GM19438 (cell line): ENCODE results near the gene RABGAP1.

Experiments used
- ATAC-seq: cut with Tn5 transposase; IDR thresholded peaks from one replicate; pipeline ENCODE4 v1.9.1; 2021; ENCODE audit warnings: low read depth; ENCODE audit not compliant: unreplicated experiment

Gene RABGAP1

GRCh38 chr9:123043081-123043939 lies 102.5 kb downstream of the RABGAP1 start:
- no peak for ATAC-seq

- no peak for ATAC-seq
These were observed 103.8 kb downstream of the RABGAP1 start for GRCh38 chr9:123044586-123044985.

- ATAC-seq = no peak
These were observed 105.8 kb downstream of the RABGAP1 start for GRCh38 chr9:123046406-123047195.

GRCh38 chr9:123048748-123049147 lies 107.9 kb downstream of the RABGAP1 start:
- no peak for ATAC-seq

- no peak for ATAC-seq
These were observed 108.9 kb downstream of the RABGAP1 start for GRCh38 chr9:123049589-123050222.

- ATAC-seq = no peak
These were observed 112.2 kb downstream of the RABGAP1 start for GRCh38 chr9:123053046-123053445.

GRCh38 chr9:123053711-123054110 lies 112.9 kb downstream of the RABGAP1 start:
- no peak for ATAC-seq

GRCh38 chr9:123058834-123059233 lies 118.0 kb downstream of the RABGAP1 start:
- no peak for ATAC-seq

GRCh38 chr9:123059472-123060220 lies 118.8 kb downstream of the RABGAP1 start:
- no peak for ATAC-seq

GRCh38 chr9:123061216-123061615 lies 120.4 kb downstream of the RABGAP1 start:
- ATAC-seq = no peak

- no peak for ATAC-seq
These were observed 121.7 kb downstream of the RABGAP1 start for GRCh38 chr9:123062351-123063176.

GRCh38 chr9:123063177-123063598 lies 122.4 kb downstream of the RABGAP1 start:
- ATAC-seq = no peak

GRCh38 chr9:123063896-123064295 lies 123.1 kb downstream of the RABGAP1 start:
- no peak for ATAC-seq

GRCh38 chr9:123064716-123065115 lies 123.9 kb downstream of the RABGAP1 start:
- ATAC-seq = no peak

GRCh38 chr9:123065196-123065595 lies 124.4 kb downstream of the RABGAP1 start:
- ATAC-seq = no peak

GRCh38 chr9:123067136-123067535 lies 126.3 kb downstream of the RABGAP1 start:
- ATAC-seq = no peak

GRCh38 chr9:123069010-123069481 lies 128.2 kb downstream of the RABGAP1 start:
- ATAC-seq = no peak

- no peak for ATAC-seq
These were observed 129.4 kb downstream of the RABGAP1 start for GRCh38 chr9:123070198-123070597.

GRCh38 chr9:123072407-123072995 lies 131.7 kb downstream of the RABGAP1 start:
- ATAC-seq = no peak
